SHP77 treated with DMSO at 0.1 percent for 48 hours (cell line): ENCODE results near the gene ITGB3.
A peak's percentile ranks its signal among the peaks of the same experiment; 100 is the strongest.
"Not testable (repeated sequence)": the region's sequence is repeated elsewhere in the genome, so short reads cannot be mapped to it uniquely, and the experiment has no call there.

Experiments
- DNase-seq: peaks from one replicate; lab custom pipeline; 2025; lab: John Stamatoyannopoulos, UW

ITGB3 gene

DNA sequence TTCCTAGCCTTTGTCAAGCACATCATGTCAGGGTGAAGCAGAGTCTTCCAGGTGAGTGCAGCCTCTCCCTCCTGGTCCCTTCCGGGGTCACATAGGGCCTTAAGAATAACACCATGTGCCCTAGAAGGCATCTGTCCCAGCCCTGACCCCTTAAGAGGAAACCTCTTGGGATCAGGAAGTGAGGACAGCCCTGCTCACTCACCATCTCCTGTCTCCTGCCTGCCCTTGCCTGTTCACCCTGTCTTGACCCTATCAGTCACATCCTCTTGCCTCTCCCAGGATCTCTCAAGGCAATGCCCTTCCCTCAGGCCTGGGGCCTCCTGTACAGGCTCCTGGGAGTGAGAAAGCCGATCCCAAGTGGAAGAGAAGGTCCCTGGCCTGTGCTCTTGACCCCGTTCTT, 30.6 kb upstream of the ITGB3 start:
- DNase-seq, result no peak

DNA sequence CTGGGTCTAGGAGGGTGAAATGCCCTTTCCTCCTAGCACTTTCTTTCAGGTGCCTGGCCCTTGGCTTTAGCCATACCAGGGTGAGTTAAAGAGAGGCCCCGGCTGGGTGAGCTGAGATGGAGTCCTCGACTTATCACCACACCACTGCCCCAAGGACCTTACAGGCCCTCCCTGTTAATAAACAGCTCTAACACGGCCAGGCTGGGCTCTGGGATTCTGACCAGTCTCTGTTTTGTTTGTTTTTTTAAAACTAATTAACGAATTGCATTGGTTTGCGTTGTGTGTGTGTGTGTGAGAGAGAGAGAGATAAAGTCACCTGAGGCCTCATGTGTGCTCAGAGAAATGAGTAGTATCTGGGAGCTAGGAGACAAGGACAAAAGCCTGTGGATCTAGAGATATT, 30.2 kb upstream of the ITGB3 start:
- DNase-seq, result no peak

- DNase-seq, result not testable (repeated sequence)
These were observed 29.6 kb upstream of the ITGB3 start for GRCh38 chr17:47224077-47224476.

DNA sequence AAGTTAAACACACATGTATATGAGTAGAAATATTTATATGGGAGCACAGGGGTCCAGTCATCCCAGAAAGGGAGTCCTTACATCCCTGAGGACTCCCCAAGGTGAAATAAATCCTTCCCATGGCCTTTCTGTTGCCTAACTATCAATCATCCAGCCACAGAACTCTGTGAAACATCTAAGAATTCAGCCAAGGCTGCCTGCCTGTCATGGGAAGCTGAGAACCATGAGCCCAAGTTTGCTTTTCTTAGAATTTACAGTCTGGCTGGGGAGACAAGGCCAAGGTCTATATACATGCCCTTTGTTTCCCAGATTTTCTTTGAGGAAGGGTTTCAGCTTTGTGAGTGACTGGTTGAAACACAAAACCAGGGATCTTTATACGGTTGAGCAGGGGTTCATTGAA, 28.7 kb upstream of the ITGB3 start:
- no peak for DNase-seq

DNA sequence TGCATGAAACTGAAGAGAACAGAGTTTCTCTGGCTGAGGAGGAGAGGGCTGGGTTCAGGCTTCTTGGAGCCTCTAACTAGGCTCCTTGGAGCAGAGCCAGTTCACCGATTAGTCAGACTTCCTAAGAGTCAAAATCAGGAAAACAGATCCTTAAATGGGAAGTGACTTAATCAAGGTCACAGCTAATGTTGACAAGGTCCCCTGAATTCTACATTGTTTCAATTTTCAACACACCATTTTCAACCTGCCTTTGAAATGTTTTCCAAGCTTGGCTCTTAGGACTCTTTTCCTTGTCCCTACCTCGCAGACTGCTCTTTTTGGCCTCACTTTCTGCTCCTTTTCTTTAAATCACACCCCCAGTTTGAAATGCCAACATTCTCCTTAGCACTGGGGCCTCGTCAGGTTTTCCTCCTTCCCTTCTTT, 28.2 kb upstream of the ITGB3 start:
- DNase-seq, result no peak

- no peak for DNase-seq
These were observed 27.5 kb upstream of the ITGB3 start for GRCh38 chr17:47225911-47226688.

GRCh38 chr17:47227862-47228261, 25.8 kb upstream of the ITGB3 start:
- no peak for DNase-seq

DNA sequence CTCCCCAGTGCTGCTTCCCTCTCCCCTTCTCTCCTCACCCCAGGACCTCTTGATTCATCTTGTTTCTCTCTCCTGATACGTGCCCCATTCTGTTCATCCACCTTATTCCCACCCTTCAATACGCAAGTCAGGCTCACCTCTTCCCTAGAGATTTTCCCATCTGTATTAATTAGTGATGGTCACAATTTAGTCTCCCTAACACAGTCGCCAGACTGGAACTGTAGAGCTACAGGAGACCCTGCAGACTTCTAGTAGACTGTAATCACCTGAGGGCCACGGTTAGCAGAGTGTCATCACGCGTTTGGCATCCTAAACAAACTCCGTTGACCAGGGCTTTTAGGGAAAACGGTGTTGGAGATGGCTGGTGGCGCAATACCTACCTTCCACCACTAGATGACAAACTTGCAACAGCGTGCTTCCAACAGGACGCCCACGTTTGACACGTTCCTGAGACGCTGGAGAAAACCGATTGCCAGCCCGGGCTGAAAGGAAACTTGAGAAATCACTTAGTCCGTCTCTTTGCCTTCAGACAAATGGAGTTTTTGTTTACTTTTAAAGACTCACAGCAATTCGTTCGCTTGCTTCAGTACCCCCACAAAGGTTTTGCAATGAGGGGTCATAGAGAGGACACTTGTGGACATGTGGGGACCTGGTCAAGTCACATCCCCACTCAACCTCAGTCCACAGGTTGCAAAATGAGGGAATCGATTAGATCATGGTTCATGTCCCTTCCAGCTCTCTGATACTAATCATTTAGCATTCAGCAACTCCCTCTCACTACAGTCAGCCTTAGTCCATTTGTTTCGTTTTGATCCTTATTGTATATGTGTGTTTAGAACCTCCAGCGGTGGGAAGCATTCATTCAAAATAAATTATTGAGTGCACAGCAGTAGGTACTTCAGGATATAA, 23.8 kb upstream of the ITGB3 start:
- peak; percentile 77 for DNase-seq

- DNase-seq, result no peak
These were observed 22.8 kb upstream of the ITGB3 start for GRCh38 chr17:47230864-47231263.

DNA sequence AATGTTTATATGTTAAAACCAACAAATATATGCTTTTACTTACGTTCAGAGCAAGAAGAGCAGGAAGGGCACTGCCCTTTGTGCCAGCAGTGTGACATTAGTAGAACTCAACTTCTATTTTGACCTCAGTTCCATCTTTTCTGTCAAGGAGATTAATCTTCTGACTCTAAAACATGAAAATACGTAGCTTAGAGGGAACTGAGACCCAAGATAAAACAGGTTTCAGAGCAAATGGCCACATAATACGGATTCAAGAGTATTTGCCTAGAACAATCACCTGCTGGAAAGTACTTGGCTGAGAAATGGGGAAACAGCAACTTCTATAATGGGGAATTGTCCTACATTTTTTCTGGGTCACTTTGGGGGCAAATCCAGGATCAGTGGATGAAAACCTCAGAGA, 22.3 kb upstream of the ITGB3 start:
- no peak for DNase-seq

DNA sequence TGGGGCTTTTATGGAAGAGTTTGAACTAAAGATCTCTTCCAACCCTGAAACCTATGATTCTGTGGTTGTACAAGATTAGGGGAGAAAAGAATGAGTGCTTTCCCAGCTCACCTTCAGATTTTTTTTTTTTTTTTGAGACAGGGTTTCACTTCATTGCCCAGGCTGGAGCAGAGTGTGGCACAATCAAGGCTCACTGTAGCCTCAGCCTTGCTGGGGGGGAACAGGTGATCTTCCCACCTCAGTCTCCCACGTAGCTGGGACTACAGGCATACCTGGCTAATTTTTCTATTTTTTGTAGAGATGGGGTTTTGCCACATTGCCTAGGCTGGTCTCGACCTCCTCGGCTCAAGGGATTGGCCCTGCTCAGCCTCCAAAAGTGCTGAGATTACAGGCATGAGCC, 21.8 kb upstream of the ITGB3 start:
- DNase-seq, result no peak

DNA sequence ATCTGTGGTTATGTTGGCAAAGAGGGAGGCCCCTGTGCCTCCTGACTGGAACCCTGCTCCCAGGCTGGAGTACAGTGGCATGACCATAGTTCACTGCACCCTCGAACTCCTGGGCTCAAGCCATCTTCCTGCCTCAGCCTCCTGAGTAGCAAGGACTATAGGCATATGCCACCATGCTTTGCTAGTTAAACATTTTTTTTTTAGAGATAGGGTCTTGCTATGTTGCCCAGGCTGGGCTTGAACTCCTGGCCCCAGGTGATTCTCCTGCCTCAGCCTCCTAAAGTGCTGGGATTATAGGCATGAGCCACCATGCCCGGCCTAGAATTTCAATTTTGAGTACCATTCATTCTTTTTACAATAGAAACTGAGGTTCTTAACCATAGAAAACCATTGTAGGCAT, 21.2 kb upstream of the ITGB3 start:
- DNase-seq, result no peak

DNA sequence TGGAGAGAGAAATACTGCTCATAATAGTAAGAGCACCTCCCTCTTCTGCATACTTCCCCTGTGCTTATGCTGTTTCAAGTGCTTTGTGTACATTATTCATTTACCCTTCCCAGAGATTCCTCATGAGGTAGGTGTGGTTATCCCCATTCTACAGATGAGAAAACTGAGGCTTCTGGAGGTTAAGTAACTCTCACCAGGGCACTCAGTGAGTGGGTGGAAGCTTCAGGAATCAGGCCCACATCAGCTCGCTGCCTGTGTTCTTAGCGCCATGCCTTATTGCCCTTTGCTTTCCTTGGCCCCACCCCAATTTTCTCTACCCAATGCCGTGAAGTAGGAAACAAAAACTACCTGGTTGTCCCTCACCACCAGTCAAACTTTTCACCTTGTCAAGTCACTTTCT, 18.1 kb upstream of the ITGB3 start:
- DNase-seq, result no peak

GRCh38 chr17:47235923-47236322, 17.7 kb upstream of the ITGB3 start:
- no peak for DNase-seq

GRCh38 chr17:47237841-47238240, 15.8 kb upstream of the ITGB3 start:
- DNase-seq, result no peak

DNA sequence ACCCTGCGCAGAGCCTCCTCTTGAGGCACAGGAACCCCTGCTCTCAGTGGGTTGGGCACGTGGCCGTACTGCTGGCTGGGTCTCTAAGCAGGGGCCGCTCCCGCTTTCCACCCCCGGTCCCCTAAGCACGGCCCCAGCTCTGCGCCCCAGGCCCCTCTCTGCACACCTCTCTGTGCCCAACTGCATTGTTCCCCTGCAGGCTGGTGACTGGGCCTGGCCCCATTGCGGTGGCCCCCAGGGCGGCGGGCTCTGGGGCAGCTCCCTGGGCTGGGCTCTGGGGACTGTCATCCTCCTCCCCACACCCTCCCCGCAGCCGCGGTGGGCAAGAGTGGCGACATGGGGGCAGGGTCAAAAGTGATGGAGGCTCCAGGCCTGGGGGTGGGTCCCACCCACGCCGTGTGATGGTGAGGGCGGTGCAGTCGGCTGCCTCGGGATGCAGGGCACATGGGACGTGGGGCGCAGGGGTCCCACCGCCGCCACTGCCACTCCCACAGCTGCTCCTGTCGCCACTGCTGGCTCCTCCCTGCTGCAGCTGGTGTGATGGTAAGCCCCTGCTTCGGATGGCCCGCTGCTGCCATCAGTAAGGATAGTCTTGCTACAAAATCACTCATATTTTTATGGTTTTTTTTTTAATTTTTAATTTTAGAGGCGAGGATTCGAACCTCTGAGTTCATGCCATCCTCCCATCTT, 15.2 kb upstream of the ITGB3 start:
- no peak for DNase-seq

- DNase-seq, result no peak
These were observed 14.0 kb upstream of the ITGB3 start for GRCh38 chr17:47239619-47239966.

GRCh38 chr17:47239967-47240651, 13.5 kb upstream of the ITGB3 start:
- no peak for DNase-seq

DNA sequence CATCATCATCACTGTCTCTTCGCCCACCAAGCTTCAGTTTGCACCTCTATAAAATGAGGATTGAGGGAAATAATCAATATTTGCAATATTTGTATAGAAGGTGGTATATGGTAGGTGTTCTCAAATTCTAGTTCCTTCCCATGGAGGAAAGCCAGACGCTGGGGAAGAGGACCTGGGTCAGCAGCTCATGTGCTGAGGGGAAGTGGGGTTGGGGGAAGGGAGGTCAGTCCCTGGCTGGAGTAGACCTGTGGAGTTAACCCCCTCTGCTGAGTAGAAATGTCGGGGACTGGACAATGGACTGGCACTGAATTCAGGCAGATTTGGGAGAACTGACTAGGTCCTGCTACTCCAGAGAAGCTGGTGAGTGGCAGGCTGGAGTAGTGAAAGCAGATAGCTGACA, 12.8 kb upstream of the ITGB3 start:
- no peak for DNase-seq

- no peak for DNase-seq
These were observed 11.0 kb upstream of the ITGB3 start for GRCh38 chr17:47242648-47243047.

DNA sequence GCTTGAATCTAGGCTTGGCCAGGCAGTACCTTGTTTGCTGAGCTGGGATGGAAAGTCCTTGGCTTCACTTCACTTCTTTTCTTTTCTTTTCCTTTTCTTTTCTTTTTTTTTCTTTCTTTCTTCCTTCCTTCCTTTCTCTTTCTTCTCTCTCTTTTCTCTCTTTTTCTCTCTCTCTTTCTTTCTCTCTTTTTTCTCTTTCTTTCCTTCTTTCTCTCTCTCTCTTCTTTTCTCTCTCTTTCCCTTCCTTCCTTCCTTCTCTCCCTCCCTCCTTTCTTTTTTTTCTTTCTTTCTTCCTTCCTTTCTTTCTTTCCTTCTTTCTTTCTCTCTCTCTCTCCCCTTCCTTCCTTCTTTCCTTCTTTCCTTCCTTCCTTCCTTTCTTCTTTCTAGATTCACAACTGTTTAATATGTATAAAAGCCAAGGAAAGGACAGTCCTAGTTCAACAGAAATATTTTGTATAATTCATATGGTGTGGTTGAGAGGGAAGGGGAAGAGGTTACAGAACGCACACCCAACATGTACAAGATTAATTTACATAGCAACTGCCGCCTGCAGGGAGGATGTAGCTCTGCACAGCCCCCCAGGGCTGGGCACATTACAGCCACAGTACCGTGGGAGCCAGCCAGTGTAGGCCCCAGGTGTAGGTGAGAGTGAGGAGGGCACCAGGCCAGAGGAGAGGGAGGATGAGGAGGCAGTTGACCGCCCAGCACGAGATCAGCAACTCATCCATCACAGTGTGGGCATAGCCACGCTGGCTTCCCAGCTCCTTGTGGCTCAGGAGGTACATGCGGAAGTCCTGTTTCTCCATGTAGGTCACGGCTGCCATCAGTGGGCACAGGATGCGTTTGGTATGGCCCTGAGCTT, 9.7 kb upstream of the ITGB3 start:
- no peak for DNase-seq
